ENCODE measurements around the gene CCDC179. TPM values are rescaled to one million over a fixed set of nuclear protein-coding genes. Genes with fewer than 3 reads are reported as not detected.

The CCDC179 gene
- total RNA-seq, 2 donors from 2014 or later = not detected

DNA sequence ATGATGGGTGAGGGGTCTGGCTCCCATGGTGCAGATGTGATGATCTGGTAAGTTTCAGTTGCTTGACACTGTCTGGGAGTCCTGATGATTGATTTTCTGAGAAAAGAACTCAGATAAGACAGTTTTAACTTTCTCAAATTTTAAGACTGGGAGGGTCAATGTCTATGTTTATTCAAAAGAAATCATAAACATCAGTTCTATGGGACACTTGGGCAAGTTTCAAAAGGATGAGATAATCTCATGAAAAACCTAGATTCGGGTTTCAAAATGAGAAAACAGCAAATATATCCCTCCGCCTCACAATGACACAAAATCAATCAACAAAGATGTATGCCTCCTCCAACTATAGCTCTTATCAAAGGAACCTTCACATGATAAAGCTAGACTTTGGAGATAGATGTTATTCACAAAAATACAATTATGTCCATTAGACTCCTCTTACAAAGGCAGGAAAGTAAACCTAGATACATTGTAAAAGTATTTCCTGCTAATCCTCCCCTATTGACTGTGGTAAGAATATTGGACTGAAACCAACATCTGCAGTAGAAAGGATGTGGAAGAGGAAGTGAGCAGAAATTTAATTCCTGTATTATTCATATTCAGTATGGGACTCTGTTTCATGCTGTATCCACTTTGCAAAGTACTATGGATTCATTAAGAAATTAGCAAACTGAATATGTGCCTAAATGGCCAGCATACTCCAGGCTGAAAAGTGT, 52.3 kb downstream of the CCDC179 start:
- H3K36me3 ChIP-seq = no peaks in the 10 kb centered on the region
- H3K4me3 ChIP-seq = no peak overlapping the region
- H3K4me1 ChIP-seq = peaks cover 0 to 15% of the 10 kb centered on the region in 2 donors
- H3K27ac ChIP-seq = no peak overlapping the region
- no peaks in the 10 kb centered on the region for H3K9me3 ChIP-seq
- H3K27me3 ChIP-seq = no peaks in the 10 kb centered on the region
- DNase-seq (ENCODE audit: low spot score) = no peak
- TF ChIP-seq, protein P1, sequence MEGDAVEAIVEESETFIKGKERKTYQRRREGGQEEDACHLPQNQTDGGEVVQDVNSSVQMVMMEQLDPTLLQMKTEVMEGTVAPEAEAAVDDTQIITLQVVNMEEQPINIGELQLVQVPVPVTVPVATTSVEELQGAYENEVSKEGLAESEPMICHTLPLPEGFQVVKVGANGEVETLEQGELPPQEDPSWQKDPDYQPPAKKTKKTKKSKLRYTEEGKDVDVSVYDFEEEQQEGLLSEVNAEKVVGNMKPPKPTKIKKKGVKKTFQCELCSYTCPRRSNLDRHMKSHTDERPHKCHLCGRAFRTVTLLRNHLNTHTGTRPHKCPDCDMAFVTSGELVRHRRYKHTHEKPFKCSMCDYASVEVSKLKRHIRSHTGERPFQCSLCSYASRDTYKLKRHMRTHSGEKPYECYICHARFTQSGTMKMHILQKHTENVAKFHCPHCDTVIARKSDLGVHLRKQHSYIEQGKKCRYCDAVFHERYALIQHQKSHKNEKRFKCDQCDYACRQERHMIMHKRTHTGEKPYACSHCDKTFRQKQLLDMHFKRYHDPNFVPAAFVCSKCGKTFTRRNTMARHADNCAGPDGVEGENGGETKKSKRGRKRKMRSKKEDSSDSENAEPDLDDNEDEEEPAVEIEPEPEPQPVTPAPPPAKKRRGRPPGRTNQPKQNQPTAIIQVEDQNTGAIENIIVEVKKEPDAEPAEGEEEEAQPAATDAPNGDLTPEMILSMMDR (IDR thresholded peaks at IDR 0.05) = no peak

DNA sequence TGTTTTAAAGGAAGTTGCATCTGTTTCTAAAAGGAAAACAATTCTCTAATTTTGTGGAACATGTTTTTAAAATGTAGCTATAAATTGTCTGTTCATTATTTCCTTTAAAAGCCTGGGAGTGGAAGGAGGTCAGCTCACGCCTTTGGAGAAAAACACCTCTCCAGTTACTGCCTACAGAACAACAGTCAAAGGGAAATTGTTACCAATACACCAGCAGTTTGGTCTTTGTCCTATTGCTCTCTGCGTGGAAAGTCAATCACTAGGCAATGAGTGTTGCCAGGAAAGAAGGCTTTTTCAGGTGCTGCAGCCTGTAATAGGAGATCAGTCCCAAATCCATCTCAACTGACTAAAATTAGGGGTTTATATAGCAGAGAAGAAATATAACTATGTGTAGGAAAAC, 52.9 kb downstream of the CCDC179 start:
- no peak overlapping the region for H3K27ac ChIP-seq
- H3K4me3 ChIP-seq = no peak overlapping the region
- no peaks in the 10 kb centered on the region for H3K9me3 ChIP-seq
- peaks cover 0 to 15% of the 10 kb centered on the region in 2 donors for H3K4me1 ChIP-seq
- no peak for DNase-seq (ENCODE audit: low spot score)
- H3K27me3 ChIP-seq = no peaks in the 10 kb centered on the region
- H3K36me3 ChIP-seq = no peaks in the 10 kb centered on the region
- TF ChIP-seq, protein P1 (IDR thresholded peaks at IDR 0.05) = no peak

DNA sequence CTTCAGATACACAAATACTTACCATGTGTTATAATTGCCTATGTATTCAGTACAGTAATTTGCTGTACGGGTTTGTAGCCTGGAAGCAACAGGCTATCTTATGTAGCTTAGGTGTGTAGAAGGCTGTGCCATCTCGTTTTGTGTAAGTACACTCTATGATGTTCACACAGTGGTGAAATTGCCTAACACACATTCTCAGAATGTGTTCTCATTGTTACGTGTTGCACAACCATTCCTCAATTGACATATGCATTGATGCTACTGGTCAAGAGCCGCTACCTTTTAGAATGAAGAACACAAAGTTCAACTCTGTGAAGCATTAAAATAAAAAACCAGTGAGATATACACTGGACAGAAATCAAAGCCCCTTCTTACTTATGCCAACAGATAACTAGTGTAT, 57.4 kb downstream of the CCDC179 start:
- no peak overlapping the region for H3K4me3 ChIP-seq
- H3K27me3 ChIP-seq = no peaks in the 10 kb centered on the region
- H3K4me1 ChIP-seq = peaks cover 0 to 6% of the 10 kb centered on the region in 2 donors
- TF ChIP-seq, protein P1 (IDR thresholded peaks at IDR 0.05) = no peak
- no peak overlapping the region for H3K27ac ChIP-seq
- no peak for DNase-seq (ENCODE audit: low spot score)
- no peaks in the 10 kb centered on the region for H3K36me3 ChIP-seq
- no peaks in the 10 kb centered on the region for H3K9me3 ChIP-seq

DNA sequence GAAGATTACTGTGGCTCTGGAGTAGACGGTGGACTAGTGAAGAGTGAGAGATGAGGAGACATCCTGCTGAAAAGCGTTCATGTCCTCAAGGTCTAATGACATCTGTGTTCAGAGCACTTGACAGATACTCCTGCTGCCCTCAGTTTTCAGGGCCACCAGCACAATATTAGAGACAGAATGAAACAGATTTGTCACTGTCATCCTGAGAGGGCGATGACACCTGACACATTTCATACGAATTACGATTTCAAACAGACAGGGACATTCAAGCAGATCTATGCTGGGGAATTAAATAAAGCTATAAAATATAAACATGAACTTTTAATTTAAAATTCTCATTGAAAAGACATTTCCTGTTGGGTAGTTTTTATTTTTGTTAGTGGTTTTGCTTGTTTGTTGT, 59.8 kb downstream of the CCDC179 start:
- no peaks in the 10 kb centered on the region for H3K27me3 ChIP-seq
- H3K4me3 ChIP-seq = no peak overlapping the region
- H3K9me3 ChIP-seq = no peaks in the 10 kb centered on the region
- no peaks in the 10 kb centered on the region for H3K4me1 ChIP-seq
- DNase-seq (ENCODE audit: low spot score) = no peak
- H3K36me3 ChIP-seq = no peaks in the 10 kb centered on the region
- H3K27ac ChIP-seq = no peak overlapping the region
- TF ChIP-seq, protein P1 (IDR thresholded peaks at IDR 0.05) = no peak

DNA sequence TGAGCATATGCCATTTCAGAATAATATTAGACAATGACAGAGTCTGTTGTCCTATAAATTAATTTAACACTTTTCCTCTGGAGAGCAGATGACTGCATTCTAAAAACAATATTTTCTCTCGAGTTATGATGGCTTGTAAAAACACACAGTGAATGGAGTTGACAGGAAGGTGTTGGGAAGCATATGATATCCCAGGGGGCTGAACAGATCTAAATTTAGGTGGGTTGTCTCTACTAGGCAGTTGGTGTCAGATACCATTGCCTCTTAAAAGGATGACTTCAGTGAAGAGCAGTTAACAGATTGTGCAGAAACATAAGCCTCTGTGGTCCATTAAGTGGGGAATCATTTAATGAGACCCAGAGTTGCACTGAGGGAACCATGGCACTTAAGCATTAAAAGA, 61.4 kb downstream of the CCDC179 start:
- H3K27ac ChIP-seq = no peak overlapping the region
- H3K4me3 ChIP-seq = no peak overlapping the region
- no peaks in the 10 kb centered on the region for H3K36me3 ChIP-seq
- no peak for DNase-seq (ENCODE audit: low spot score)
- no peaks in the 10 kb centered on the region for H3K27me3 ChIP-seq
- no peaks in the 10 kb centered on the region for H3K4me1 ChIP-seq
- TF ChIP-seq, protein P1 (IDR thresholded peaks at IDR 0.05) = no peak
- no peaks in the 10 kb centered on the region for H3K9me3 ChIP-seq

DNA sequence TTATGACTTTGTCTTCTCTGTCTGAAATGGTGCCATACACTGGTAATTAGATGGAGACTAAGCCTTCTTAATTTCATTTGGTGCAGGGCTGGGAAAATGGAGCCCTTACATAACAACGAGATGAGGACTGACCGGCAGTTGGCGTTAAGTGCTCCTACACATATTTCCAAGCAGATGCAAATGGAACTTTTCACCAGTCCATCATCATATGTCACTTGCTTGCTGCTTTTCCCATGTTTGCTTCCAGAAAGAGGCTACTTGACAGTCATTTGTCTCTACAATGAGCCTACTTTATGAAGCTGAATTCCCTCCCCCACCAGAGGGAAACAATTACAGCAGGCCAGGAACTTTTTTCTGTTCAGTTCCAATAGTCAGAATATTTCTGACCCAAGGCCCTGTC, 63.2 kb downstream of the CCDC179 start:
- Histone ChIP-seq H3K9me3 (no peaks in the 10 kb centered on the region), H3K4me1 (no peaks in the 10 kb centered on the region), H3K27me3 (no peaks in the 10 kb centered on the region), H3K27ac (no peak overlapping the region), H3K4me3 (no peak overlapping the region), H3K36me3 (no peaks in the 10 kb centered on the region)
- DNase-seq (ENCODE audit: low spot score) = no peak
- TF ChIP-seq, protein P1 (IDR thresholded peaks at IDR 0.05) = no peak

All from right atrium auricular region (tissue), 2 donors.